Measurements from ENCODE around the gene L2HGDH. TPM values are rescaled to one million over a fixed set of nuclear protein-coding genes. Genes with fewer than 3 reads are reported as not detected.

The L2HGDH gene
- total RNA-seq, 1 experiment from 2014 or later = 18.6 TPM

DNA sequence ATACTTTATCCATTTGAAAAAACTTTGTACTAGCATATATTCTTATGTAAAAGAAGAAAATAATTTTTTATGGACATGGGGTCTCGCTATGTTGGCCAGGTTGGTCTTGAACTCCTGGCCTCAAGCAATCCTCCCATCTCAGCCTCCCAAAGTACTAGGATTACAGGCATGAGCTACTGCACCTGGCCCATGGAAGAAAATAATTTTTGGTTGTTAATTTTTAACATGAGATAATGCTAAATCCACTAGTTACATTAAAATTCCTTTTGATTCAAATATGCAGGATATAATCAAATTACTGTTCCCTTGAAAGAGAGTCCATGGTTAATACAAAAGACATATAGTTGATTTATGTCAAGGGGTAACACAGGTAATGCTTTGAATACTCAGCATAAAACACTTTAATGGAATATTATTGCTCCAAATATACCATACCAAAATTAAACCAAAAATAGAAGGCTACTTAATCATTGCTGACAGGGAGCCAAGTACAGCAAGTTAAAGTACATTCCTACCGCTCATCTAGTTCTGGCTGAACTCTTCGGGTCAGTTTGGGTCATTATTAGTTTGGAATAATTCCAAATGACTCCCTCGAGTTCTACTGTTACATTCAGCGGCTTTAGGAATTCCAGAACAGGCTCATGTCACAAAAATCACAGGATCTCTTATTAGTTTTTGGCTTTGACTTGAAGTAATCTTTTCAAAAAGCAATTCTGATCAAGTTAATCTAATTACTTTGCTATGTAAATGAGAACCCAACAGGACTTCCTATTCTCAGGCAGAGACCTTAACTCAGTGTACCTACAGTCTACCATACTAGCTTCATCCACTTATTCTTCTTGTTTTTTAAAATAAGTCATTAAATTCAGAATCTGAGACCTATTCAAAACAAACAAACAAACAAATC, 86.7 kb downstream of the L2HGDH start:
- Histone ChIP-seq H3K4me3 (no peak overlapping the region), H3K9me3 (ENCODE audit: insufficient read depth, low read depth) (no peaks in the 10 kb centered on the region), H3K27ac (no peak overlapping the region; the same call in 1 of the 2 replicates), H3K9me2 (ENCODE audit: insufficient read depth) (no peaks in the 10 kb centered on the region), H4K20me1 (ENCODE audit: insufficient read depth) (no peaks in the 10 kb centered on the region; the same call in 1 of the 2 replicates), H3K36me3 (ENCODE audit: low read depth) (no peaks in the 10 kb centered on the region), H3K4me1 (replicated peaks; ENCODE audit: insufficient read depth) (peaks cover 28% of the 10 kb centered on the region), H3F3A (ENCODE audit: insufficient read depth, low read depth) (0 out of 2 replicates have a peak, but pooled peaks cover 5% of the 10 kb centered on the region), H3K27me3 (ENCODE audit: insufficient read depth, low read depth) (no peaks in the 10 kb centered on the region), H3K4me2 (peak overlapping the region; percentile 40), H2AFZ (no peak overlapping the region), H3K79me2 (ENCODE audit: low read depth) (peaks cover 39% of the 10 kb centered on the region)
- POLR2A ChIA-PET (ENCODE audit: unreplicated experiment) = no interaction called here
- CTCF ChIA-PET = interaction anchor here (0.6 kb wide), 1 partner anchor 66 kb away, joined by 11 read pairs; no protein-coding TSS in a partner anchor
- intact Hi-C loops (cut with micrococcal nuclease; ENCODE audit: unreplicated experiment) = no loop called here
- peak in 1 of 2 experiments; percentile 45 for DNase-seq
- no TSS peak for BruUV-seq (replicated peaks)
- TF ChIP-seq EZH2 (IDR thresholded peaks at IDR 0.05; ENCODE audit: low read depth) = no peak
- no peak for TF ChIP-seq CTCF (conservative IDR thresholded peaks at IDR 0.05)

DNA sequence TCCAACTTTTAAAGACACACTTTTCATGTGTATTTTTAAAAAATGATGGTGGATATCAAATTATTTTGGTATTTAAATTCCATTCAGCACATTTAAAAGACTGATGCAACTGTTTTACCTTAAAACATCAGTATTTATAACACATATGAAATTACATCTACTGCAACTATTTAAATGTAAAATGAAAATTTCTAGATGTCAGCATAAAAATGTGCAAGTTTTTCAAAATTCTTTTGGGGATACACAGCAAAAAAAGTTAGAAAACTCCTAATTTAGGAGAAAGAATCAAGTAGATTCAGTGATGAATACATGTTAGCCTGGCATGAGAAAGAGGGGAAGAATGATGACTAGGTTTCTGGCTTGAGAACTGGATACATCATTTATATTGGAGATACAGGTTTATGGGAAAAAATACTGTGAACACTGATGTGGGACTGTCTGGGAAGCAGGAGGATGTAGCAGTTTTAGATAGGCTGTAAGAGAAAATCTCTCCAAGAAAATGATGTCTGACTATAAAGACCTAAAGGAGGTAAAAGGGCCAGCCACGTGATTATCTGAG, 89.9 kb downstream of the L2HGDH start:
- intact Hi-C loops (cut with micrococcal nuclease; ENCODE audit: unreplicated experiment) = no loop called here
- Histone ChIP-seq H2AFZ (no peak overlapping the region), H3K4me2 (no peak overlapping the region), H3K27ac (no peak overlapping the region), H3K9me2 (ENCODE audit: insufficient read depth) (no peaks in the 10 kb centered on the region), H3F3A (ENCODE audit: insufficient read depth, low read depth) (peaks cover 3% of the 10 kb centered on the region; the same call in 1 of the 2 replicates), H3K9me3 (ENCODE audit: insufficient read depth, low read depth) (no peaks in the 10 kb centered on the region), H3K4me3 (no peak overlapping the region), H3K27me3 (ENCODE audit: insufficient read depth, low read depth) (no peaks in the 10 kb centered on the region), H3K36me3 (ENCODE audit: low read depth) (no peaks in the 10 kb centered on the region), H3K79me2 (ENCODE audit: low read depth) (peaks cover 7% of the 10 kb centered on the region), H4K20me1 (ENCODE audit: insufficient read depth) (no peaks in the 10 kb centered on the region; the same call in 1 of the 2 replicates), H3K4me1 (replicated peaks; ENCODE audit: insufficient read depth) (peaks cover 12% of the 10 kb centered on the region; the same call in 1 of the 2 replicates)
- DNase-seq = no peak
- no TSS peak for BruUV-seq (replicated peaks)
- POLR2A ChIA-PET (ENCODE audit: unreplicated experiment) = no interaction called here
- CTCF ChIA-PET = no interaction called here
- TF ChIP-seq EZH2 (IDR thresholded peaks at IDR 0.05; ENCODE audit: low read depth) = no peak
- no peak for TF ChIP-seq CTCF (conservative IDR thresholded peaks at IDR 0.05)

GRCh38 chr14:50218501-50218900, 93.5 kb downstream of the L2HGDH start:
- Histone ChIP-seq H2AFZ (no peak overlapping the region), H3K36me3 (ENCODE audit: low read depth) (no peaks in the 10 kb centered on the region), H3F3A (ENCODE audit: insufficient read depth, low read depth) (peaks cover 5% of the 10 kb centered on the region), H3K4me3 (no peak overlapping the region), H3K27me3 (ENCODE audit: insufficient read depth, low read depth) (no peaks in the 10 kb centered on the region), H3K4me1 (replicated peaks; ENCODE audit: insufficient read depth) (peaks cover 13% of the 10 kb centered on the region), H3K27ac (no peak overlapping the region), H3K4me2 (no peak overlapping the region), H3K79me2 (ENCODE audit: low read depth) (peaks cover 11% of the 10 kb centered on the region; the same call in 1 of the 2 replicates), H3K9me3 (ENCODE audit: insufficient read depth, low read depth) (no peaks in the 10 kb centered on the region; the same call in 1 of the 2 replicates), H4K20me1 (ENCODE audit: insufficient read depth) (no peaks in the 10 kb centered on the region; the same call in 1 of the 2 replicates), H3K9me2 (ENCODE audit: insufficient read depth) (no peaks in the 10 kb centered on the region)
- no peak for TF ChIP-seq CTCF (conservative IDR thresholded peaks at IDR 0.05)
- no peak for TF ChIP-seq EZH2 (IDR thresholded peaks at IDR 0.05; ENCODE audit: low read depth)
- ChIA-PET POLR2A (ENCODE audit: unreplicated experiment) (no interaction called here), CTCF (no interaction called here)
- BruUV-seq (replicated peaks) = no TSS peak
- intact Hi-C loops (cut with micrococcal nuclease; ENCODE audit: unreplicated experiment) = no loop called here
- no peak for DNase-seq

All from PC-9 (cell line).